Smooth muscle cell (in vitro differentiated cells): ENCODE measurements around the gene LBX1. TPM values are rescaled to one million over a fixed set of nuclear protein-coding genes. Genes with fewer than 3 reads are reported as not detected.
"Not testable (repeated sequence)": the region's sequence is repeated elsewhere in the genome, so short reads cannot be mapped to it uniquely, and the experiment has no call there.

Experiments used
- DNase-seq: peaks from one replicate; lab custom pipeline; 2025; ENCODE audit not compliant: unreplicated experiment; lab: John Stamatoyannopoulos, UW
- H2AFZ ChIP-seq: fragments of 200-600 bp; sonication (generic); 2 replicates; pipeline ENCODE4 v1.6.0; 2016; ENCODE audit warnings: antibody characterized with exemption, low read depth, mild to moderate bottlenecking
- H3F3A ChIP-seq: fragments of 200-600 bp; sonication (generic); 2 replicates; pipeline ENCODE4 v1.6.0; 2017; ENCODE audit warnings: antibody characterized with exemption, low read depth
- H3K27ac ChIP-seq: fragments of 200-600 bp; sonication (generic); 2 replicates; pipeline ENCODE4 v1.5.1; 2016; ENCODE audit warnings: low read depth, mild to moderate bottlenecking
- H3K27me3 ChIP-seq: fragments of 200-600 bp; sonication (generic); 2 replicates; pipeline ENCODE4 v1.6.1; 2016; ENCODE audit warnings: low read depth, mild to moderate bottlenecking
- H3K36me3 ChIP-seq: fragments of 200-600 bp; sonication (generic); 2 replicates; pipeline ENCODE4 v1.5.1; 2016; ENCODE audit warnings: low read depth
- H3K4me1 ChIP-seq: fragments of 200-600 bp; sonication (generic); 2 replicates; pipeline ENCODE4 v1.5.1; 2016; ENCODE audit warnings: low read depth
- H3K4me2 ChIP-seq: fragments of 200-600 bp; sonication (generic); 2 replicates; pipeline ENCODE4 v1.6.0; 2016; ENCODE audit warnings: mild to moderate bottlenecking
- H3K4me3 ChIP-seq: fragments of 200-600 bp; sonication (generic); 2 replicates; pipeline ENCODE4 v1.5.1; 2016; ENCODE audit warnings: mild to moderate bottlenecking
- H3K79me2 ChIP-seq: fragments of 200-600 bp; sonication (generic); 2 replicates; pipeline ENCODE4 v1.6.0; 2016; ENCODE audit warnings: low read depth, mild to moderate bottlenecking
- H3K9ac ChIP-seq: fragments of 200-600 bp; sonication (generic); 2 replicates; pipeline ENCODE4 v1.6.0; 2016; ENCODE audit warnings: low read depth
- H3K9me3 ChIP-seq: fragments of 200-600 bp; sonication (generic); replicated peaks from 2 replicates; pipeline ENCODE4 v1.5.1; 2016; ENCODE audit warnings: low read depth
- H4K20me1 ChIP-seq: fragments of 200-600 bp; sonication (generic); 2 replicates; pipeline ENCODE4 v1.6.0; 2016; ENCODE audit warnings: low read depth
- CTCF ChIP-seq: fragments of 200-600 bp; sonication (generic); IDR thresholded peaks from 2 replicates; pipeline ENCODE4 v1.5.1; 2017; ENCODE audit warnings: borderline replicate concordance, mild to moderate bottlenecking, antibody characterized with exemption; ENCODE audit not compliant: insufficient read depth, poor library complexity, severe bottlenecking
- WGBS: methylation state at CpG from one replicate; pipeline ENCODE4 v1.1.7; 2016; ENCODE audit warnings: low lambda C conversion rate; 5-methylcytosine and 5-hydroxymethylcytosine counted together
- polyA plus RNA-seq: library from polyadenylated mRNA; unstranded; fragments of >200 nt; fragmentation: Nextera tagmentation; extraction: Ambion mirVana; gene quantifications from 2 replicates; pipeline ENCODE4 v1.2.1, GENCODE V29; 2016
- total RNA-seq: library from RNA; depleted of rRNA; stranded (reverse); fragments of >200 nt; gene quantifications from 2 replicates; pipeline ENCODE4 v1.2.3, GENCODE V29; 2014

Gene LBX1
- total and polyA plus RNA-seq, 2 experiments from 2014 or later, result not detected

DNA sequence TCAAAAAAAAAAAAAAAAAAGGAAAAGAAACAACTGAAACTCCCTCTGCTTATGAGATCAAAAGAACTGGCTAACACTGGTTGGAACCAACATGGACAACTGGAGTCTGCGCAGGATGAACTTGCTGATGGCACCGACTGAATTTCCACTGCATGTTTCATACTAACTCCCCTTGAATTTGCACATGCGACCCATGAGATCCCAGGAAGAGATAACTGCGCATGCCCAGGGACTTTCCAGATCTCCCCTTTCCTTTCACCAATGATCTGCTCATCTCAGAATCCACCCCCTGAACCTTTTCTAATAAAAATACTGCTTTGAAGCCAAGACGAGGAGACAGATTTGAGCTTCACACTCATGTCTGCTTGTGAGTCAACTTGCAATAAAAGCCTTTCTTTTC lies 20.7 kb downstream of the LBX1 start:
- peaks cover 73% of the 10 kb centered on the region for H3K27me3 ChIP-seq
- H3K4me1 ChIP-seq, result no peaks in the 10 kb centered on the region
- no peak overlapping the region for H3K4me2 ChIP-seq
- TF ChIP-seq CTCF, result no peak
- no peaks in the 10 kb centered on the region for H3K36me3 ChIP-seq
- no peaks in the 10 kb centered on the region for H3F3A ChIP-seq
- H3K9ac ChIP-seq, result no peak overlapping the region
- no peak for DNase-seq
- H4K20me1 ChIP-seq, result no peaks in the 10 kb centered on the region
- no peak overlapping the region for H2AFZ ChIP-seq
- H3K79me2 ChIP-seq, result no peaks in the 10 kb centered on the region
- H3K27ac ChIP-seq, result no peak overlapping the region
- H3K4me3 ChIP-seq, result no peak overlapping the region
- WGBS, result 86% methylated on average over 5 of the region's 5 CpGs
- no peaks in the 10 kb centered on the region for H3K9me3 ChIP-seq

GRCh38 chr10:101207026-101207425 lies 22.2 kb downstream of the LBX1 start:
- Histone ChIP-seq H3K4me3 (no peak overlapping the region), H3K9ac (no peak overlapping the region), H3K9me3 (no peaks in the 10 kb centered on the region), H3K27ac (no peak overlapping the region), H3K27me3 (peaks cover 61% of the 10 kb centered on the region), H3K4me1 (no peaks in the 10 kb centered on the region), H3K4me2 (no peak overlapping the region), H4K20me1 (no peaks in the 10 kb centered on the region), H3K36me3 (no peaks in the 10 kb centered on the region), H3K79me2 (no peaks in the 10 kb centered on the region), H2AFZ (no peak overlapping the region), H3F3A (no peaks in the 10 kb centered on the region)
- WGBS, result 76% methylated on average over 2 of the region's 2 CpGs
- no peak for TF ChIP-seq CTCF
- no peak for DNase-seq

DNA sequence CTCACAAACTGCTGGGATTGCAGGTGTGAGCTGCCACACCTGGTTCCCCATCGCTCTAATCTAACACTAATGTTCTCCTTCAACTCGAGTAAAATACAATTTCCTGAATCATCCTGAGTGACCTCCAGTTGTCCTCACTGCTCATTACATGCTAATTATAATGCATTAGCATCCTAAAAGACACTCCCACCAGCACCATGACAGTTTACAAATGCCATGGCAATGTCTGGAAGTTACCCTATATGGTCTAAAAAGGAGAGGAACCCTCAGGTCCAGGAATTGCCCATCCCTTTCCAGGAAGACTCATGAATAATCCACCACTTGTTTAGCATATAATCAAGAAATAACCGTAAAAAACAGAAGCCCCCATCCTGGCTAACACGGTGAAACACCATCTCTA lies 26.6 kb downstream of the LBX1 start:
- H3K9me3 ChIP-seq, H3K36me3 ChIP-seq, H3K27ac ChIP-seq, H3F3A ChIP-seq, H3K4me1 ChIP-seq, H3K4me3 ChIP-seq, DNase-seq, H3K79me2 ChIP-seq, H3K4me2 ChIP-seq, H2AFZ ChIP-seq, H3K9ac ChIP-seq, H4K20me1 ChIP-seq: not testable (repeated sequence)
- peaks cover 37% of the 10 kb centered on the region for H3K27me3 ChIP-seq
- WGBS, result 74% methylated on average over 4 of the region's 4 CpGs

DNA sequence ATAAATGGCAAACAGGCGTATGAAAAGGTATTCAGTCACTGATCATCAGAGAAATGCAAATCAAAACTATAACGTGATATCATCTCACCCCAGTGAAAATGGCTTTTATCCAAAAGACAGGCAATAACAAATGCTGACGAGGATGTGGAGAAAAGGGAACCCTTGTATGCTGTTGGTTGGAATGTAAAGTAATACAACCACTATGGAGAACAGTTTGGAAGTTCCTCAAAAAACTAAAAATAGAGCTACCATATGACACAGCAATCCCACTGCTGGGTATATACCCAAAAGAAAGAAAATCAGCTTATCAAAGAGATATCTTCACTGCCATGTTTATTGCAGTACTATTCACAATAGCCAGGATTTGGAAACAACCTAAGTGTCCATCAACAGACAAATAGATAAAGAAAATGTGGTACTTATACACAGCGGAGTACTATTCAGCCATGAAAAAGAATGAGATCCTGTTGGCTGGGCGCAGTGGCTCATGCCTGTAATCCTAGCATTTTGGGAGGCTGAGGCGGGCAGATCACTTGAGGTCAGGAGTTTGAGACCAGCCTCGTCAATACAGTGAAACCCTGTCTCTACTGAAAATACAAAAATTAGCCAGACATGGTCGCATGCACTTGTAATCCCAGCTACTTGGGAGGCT lies 30.8 kb downstream of the LBX1 start:
- not testable (repeated sequence) for H3K4me2 ChIP-seq, H3K27ac ChIP-seq, H4K20me1 ChIP-seq, H2AFZ ChIP-seq, H3K36me3 ChIP-seq, H3K79me2 ChIP-seq, H3K9ac ChIP-seq, H3F3A ChIP-seq, H3K4me1 ChIP-seq, H3K9me3 ChIP-seq, DNase-seq, H3K4me3 ChIP-seq
- H3K27me3 ChIP-seq, result peaks cover 27% of the 10 kb centered on the region
- WGBS, result 91% methylated on average over 8 of the region's 8 CpGs

DNA sequence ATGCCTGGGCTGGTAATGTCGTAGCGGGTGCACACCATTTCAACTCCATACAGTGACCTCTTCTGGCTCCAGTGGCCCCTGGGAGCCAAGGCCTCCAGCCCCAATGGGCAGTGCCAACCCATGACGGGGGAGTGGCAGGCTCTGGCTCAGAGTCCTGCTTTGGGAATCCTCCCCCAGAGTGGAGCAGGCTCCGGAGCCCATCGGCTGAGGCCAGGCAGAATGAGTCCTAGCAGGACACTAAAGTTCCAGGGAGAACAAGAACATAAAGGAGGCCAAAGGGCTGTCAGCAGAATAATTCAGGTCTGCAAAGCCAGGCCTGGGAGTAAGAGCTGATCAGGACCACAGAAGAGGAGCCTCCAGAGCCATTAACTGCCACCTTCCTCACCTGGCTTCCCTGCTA lies 33.3 kb downstream of the LBX1 start:
- no peaks in the 10 kb centered on the region for H3K9me3 ChIP-seq
- no peaks in the 10 kb centered on the region for H3F3A ChIP-seq
- H3K27me3 ChIP-seq, result peaks cover 24% of the 10 kb centered on the region
- H3K9ac ChIP-seq, result no peak overlapping the region
- H4K20me1 ChIP-seq, result no peaks in the 10 kb centered on the region
- H3K4me3 ChIP-seq, result no peak overlapping the region
- no peak overlapping the region for H2AFZ ChIP-seq
- no peak for TF ChIP-seq CTCF
- H3K4me1 ChIP-seq, result no peaks in the 10 kb centered on the region
- WGBS, result 94% methylated on average over 5 of the region's 5 CpGs
- no peak for DNase-seq
- no peak overlapping the region for H3K4me2 ChIP-seq
- H3K27ac ChIP-seq, result no peak overlapping the region
- no peaks in the 10 kb centered on the region for H3K36me3 ChIP-seq
- no peaks in the 10 kb centered on the region for H3K79me2 ChIP-seq
